ENCODE data around the gene LRRC61.

- TF ChIP-seq CTCF (IDR thresholded peaks at IDR 0.05) (no peak), POLR2A (IDR thresholded peaks at IDR 0.05) (no peak)
Observed at GRCh38 chr7:150358988-150359621, 36.0 kb downstream of the LRRC61 start.
